GM20431 (cell line): Measurements from ENCODE around the gene RFC5.

ENCODE experiments used
- in situ Hi-C: fragments of 300-500 bp; cut with MseI, MboI; formaldehyde crosslinking; loops from one replicate; pipeline ENCODE4 v1.15.0; 2020; ENCODE audit warnings: low sequenced_read_pairs; ENCODE audit not compliant: unreplicated experiment

Gene RFC5

DNA sequence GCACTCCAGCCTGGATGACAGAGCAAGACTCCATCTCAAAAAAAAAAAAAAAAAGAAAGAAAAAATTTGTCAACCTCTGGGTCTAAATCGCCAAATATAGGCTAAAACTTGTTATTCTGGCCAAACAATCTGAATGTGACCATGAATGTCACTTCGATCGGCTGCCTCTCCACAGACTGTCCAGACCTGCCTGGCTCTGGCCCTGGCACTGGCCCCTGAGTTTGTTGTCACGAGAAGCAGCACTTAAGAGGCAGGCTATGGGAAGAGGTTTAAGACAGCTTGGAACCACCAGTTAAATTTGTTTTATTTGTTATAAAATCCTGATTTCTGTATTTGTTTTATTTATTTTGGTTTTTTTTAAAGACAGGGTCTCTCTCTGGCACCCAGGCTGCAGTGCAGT, 29.9 kb downstream of the RFC5 start:
- in situ Hi-C loops: no loop called here

- in situ Hi-C loops: no loop called here
These were observed 34.7 kb downstream of the RFC5 start for GRCh38 chr12:118050972-118051910.

- in situ Hi-C loops: no loop called here
These were observed 36.0 kb downstream of the RFC5 start for GRCh38 chr12:118052324-118053070.

DNA sequence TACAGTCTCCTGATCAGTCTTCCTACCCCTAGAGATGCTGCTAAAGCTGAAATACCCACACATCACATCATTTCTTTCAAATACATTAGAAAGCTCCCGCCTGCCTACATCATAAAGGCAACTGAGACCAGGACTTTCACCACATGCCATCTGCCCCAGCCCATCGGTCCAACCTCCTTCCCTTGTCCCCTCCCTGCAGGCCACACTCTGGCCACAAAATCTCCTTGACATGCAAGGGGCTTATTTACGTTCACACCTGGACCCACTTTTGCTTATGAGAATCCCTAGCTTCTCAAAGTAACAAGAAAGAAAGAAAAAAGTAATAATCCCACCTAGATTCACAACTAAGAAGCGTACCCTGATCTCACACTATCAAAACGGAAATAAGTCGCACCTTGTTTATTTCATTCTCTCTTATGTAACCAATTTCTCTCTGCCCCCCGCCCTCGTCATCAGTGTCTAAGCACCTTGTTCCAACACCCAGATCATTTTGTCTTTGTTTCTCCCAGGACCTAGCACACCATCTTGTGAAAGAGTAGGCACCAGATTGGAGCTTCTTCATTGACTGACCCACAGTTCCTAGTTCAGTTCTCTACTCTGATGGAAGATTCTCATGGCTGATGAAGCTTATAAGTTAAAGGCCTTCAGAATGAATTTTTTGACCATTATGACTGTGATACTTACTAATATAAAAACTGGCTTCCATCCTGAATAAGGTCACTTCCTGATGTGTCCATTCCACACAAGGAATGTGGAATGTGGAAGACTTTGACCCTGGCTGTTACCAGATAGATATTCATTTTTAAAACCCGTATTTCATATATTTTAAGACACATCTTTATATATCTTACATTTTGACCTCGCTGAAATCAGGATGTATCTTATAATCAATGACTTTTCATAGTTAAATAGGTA, 36.8 kb downstream of the RFC5 start:
- in situ Hi-C loops: no loop called here

GRCh38 chr12:118055144-118055557, 38.6 kb downstream of the RFC5 start:
- in situ Hi-C loops: no loop called here

DNA sequence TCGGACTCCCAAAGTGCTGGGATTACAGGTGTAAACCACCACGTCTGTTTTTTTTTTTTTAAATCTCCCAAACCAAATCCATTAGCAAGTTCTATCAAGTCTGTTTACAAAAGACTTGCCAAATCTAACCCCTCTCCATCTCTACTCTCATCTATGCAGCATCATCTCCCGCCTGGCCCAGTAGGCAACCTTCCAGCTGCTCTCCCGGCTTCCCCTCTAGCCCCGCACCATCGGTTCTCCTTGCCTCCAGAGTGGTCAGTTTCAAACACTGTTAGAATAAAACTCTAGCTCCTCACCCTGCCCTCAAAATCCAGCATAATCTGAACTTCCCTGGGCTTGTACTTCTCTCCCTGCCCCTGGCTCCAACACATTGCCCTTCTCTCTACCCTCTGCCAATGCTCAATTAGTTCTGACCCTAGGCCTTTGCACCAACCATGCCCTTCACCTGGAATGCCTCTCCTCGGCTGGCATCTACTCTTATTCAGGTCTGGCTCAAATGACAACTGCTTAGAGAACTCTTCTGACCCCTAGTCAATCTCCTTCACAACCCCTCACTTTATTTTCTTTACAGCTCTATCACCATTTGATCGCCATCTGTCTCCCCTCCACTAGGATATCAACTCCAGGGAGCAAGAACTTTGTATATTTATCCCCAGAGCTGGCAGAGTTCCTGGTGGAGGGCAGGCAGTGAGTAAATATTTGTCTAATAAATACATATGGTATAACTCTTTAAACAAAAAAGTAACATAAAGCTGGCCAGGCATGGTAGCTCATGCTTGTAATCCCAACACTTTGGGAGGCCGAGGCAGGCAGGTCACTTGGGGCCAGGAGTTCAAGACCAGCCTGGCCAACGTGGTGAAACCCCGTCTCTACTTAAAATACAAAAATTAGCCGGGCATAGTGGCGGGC, 39.6 kb downstream of the RFC5 start:
- in situ Hi-C loops: no loop called here

DNA sequence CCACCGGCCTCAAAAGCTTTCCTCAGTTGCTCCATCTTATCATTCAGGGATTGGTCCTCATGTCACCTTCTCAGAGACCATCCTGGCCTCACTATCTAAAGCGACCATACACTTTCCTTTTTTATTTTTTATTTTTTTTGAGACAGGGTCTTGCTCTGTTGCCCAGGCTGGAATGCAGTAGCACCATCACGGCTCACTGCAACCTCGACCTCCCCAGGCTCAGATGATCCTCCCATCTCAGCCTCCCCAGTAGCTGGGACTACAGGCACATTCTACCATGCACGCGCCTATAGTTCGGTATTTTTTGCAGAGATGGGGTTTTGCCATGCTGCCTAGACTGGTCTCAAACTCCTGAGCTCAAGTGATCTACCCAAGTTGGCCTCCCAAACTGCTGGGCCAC, 41.7 kb downstream of the RFC5 start:
- in situ Hi-C loops: no loop called here

GRCh38 chr12:118058881-118059280, 42.4 kb downstream of the RFC5 start:
- in situ Hi-C loops: no loop called here

DNA sequence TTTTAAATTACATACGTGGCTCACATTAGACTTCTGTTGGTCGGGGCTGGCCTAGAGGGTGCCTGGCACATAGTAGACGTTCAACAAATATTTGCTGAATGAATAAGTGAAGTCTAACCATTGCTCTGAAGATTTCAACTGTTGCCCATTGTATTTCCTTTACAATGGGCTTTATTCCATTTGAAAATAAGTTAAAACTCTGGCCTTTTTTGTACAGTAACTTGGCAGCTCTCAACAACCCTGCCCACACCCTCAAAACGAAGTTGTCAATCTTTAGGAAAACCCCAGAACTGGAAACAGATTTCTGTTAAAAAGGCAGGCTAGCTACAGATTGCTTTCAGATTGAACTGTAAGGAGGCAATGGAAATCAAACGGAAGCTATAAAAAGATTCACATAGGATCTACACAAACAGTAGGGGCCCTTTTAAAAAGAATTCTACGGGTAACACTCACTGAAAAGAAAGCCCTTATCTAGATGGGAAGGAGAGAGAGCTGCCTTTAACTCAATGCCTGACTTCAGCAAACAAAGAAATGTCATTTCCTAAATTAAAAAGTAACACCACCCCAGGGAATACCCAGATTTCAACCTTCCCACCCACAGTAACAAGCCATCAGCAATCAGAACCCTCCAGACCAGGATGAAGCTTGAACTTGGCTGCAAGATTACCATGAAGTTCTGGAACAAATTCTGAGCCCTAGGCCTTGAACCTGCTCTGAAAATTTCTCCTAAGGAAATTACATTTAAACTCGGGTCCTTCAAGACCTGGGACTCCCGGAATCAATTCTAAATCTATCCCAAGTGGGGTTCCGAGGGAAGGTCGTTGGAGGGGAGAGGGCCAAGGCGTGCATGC, 43.1 kb downstream of the RFC5 start:
- in situ Hi-C loops: no loop called here

DNA sequence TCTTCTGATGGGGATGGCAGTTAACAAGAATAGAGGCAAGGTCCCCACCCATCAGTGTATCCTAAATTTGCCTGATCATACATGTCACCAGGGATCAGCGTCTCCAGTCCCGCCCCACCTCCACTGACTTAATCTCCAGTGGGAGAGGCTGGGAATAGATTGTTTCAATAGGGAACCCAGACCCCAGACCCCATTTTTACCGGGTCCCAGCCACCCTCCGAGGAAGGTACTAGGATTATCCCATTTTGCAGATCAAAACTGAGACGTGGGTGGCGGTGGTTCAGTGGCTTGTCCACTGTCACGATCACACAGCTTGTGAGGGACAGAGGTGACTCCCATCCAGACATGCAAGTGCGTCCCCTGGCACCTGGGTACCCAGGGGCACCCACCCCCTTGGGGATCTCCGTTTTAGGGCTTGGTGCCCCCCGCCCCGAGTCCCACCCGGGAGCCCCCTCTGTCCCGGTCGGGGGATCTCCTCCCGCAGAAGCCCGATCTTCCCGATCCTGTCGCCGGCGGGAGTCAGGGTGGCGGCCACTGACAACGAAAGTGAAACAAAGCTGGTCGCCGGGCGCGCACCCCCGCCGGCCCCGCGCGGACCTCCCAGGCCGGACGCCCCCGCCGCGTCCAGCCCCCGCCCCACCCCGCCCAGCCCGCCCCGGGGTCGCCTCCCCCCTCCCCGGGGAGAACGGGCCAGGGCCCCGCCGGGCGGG, 44.0 kb downstream of the RFC5 start:
- in situ Hi-C loops: no loop called here

- in situ Hi-C loops: no loop called here
These were observed 44.7 kb downstream of the RFC5 start, which contains the start of gene WSB2 for GRCh38 chr12:118061011-118061872. Gene WSB2, minus strand, starts transcription at chr12:118061179. Its CDS starts 131 bp downstream, at chr12:118061048.

DNA sequence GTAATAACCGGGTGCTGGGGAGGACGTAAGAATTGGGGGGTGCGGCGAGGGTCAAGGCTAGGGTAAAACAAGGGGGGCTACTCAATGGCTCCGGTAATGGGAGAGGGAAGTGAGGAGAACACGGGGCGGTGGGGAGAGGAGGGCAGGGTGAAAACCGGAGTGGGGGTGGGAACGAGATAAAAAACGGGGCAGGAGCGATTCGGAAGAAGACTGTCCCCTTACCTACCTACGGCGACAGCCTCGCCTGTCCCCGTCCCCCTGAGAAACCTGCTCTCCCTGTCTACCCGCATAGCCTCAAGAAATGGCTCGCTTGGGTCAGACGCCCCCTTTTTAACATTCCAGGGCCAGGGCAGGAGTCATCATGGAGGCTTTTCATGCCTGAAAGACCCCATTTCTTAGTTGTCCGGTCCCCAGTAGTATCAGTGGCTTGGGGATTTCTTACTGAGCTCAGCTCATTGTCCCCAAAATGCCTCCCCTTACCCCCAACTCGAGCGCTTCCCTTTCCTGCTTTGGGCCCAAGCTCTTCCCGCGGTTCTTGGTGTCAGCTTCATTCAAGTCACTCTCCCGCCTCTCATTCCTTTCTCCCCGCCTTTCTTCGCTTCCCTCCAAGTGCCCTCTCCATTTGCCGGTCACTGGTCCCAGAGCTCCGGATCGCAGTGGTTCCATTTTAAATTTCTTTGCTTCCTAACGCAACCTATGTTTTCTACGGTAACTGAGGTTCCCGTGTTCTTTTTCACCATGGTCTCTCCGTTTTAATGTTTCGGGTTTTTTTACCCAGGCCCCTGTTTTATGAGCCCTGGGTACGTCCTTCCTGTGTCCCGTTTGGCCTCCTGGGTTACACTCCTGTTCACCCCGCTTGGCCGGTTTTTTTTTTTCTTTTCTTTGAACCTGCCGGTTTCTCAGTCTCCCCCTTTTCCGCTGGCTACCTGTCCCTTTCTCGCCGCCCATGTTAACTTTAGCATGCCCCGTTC, 45.7 kb downstream of the RFC5 start:
- in situ Hi-C loops: no loop called here

GRCh38 chr12:118063576-118064391, 47.3 kb downstream of the RFC5 start:
- in situ Hi-C loops: no loop called here

DNA sequence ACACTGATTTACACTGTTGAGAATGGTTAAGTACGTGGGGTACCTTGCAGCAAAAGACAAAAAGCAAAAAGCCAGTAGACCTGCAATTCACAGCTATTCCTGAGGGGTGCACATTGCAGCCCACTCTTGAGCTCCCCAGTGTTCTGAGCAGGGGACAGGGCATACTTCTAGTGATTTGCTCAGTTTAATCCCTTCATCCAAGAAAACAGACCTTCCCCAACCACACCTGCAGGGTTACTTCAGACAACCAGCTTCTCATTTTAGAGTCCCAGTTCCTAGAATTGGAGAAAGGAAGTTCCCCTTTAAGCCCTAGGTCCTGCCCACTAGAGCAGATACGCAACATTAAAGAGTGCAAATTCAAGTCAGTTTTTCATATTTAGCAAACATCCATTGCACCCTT, 48.1 kb downstream of the RFC5 start:
- in situ Hi-C loops: no loop called here

DNA sequence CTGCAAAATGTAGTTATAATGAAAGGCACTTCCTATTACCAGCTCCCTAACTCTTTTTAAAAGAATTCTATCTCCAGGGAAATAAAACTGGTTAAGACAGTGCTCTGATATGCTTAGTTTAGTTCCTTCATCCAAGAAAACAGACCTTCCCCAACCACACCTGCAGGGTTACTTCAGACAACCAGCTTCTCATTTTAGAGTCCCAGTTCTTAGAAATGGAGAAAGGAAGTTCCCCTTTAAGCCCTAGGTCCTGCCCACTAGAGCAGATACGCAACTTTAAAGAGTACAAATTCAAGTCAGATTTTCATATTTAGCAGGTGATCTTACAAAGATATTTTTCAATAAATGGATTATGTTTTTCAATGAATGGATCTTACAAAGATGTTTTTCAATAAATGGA, 48.9 kb downstream of the RFC5 start:
- in situ Hi-C loops: no loop called here
